Lower lobe of right lung (tissue), 2 donors: ENCODE data around the gene LTB4R2. TPM values are rescaled to one million over a fixed set of nuclear protein-coding genes. Genes with fewer than 3 reads are reported as not detected.
A peak's percentile ranks its signal among the peaks of the same experiment; 100 is the strongest.

Source experiments
- ATAC-seq, 2 donors: fragments of 200-7000 bp; cut with Tn5 transposase; one replicate each; pipeline ENCODE4 v1.9.1; 2020 to 2022; ENCODE audit warnings: mild to moderate bottlenecking in 2 of 2, moderate library complexity in 2 of 2
- DNase-seq: peaks from one replicate; pipeline ENCODE4 v3.0.0-alpha.2; 2020
- H3K27ac ChIP-seq: fragments of 200-600 bp; one replicate; pipeline ENCODE4 v1.8.0; 2022
- H3K27me3 ChIP-seq: fragments of 200-600 bp; one replicate; pipeline ENCODE4 v1.8.0; 2022; ENCODE audit warnings: low read depth
- H3K36me3 ChIP-seq: fragments of 200-600 bp; one replicate; pipeline ENCODE4 v1.8.0; 2022; ENCODE audit warnings: mild to moderate bottlenecking
- H3K4me1 ChIP-seq: fragments of 200-600 bp; one replicate; pipeline ENCODE4 v1.8.0; 2022
- H3K4me3 ChIP-seq: fragments of 200-600 bp; one replicate; pipeline ENCODE4 v1.8.0; 2022; ENCODE audit warnings: mild to moderate bottlenecking
- H3K9me3 ChIP-seq: fragments of 200-600 bp; one replicate; pipeline ENCODE4 v1.8.0; 2022
- intact Hi-C: fragments of 100-400 bp; cut with DNase I; formaldehyde crosslinking; loops from one replicate; pipeline ENCODE4 v1.11.0; 2022
- total RNA-seq: library from RNA; stranded (reverse); fragmentation: NEBNext Ultra II Directional; extraction: Animal tissue kit (Norgen Biotek cat#: 25700); gene quantifications from one replicate; pipeline ENCODE4 v1.2.1, GENCODE V29; 2021
- TF ChIP-seq, protein P1 (sequence below): fragments of 200-600 bp; IDR thresholded peaks from one replicate; pipeline ENCODE4 v1.8.0; 2022; ENCODE audit warnings: antibody characterized with exemption, mild to moderate bottlenecking
- donor health status: DM: no; HTN: yes; CAD: no; lungs with severe emphysema.

LTB4R2 gene
- total RNA-seq, 1 donor from 2014 or later: 5.9 TPM

- Histone ChIP-seq H3K36me3 (peaks cover 16% of the 10 kb centered on the region), H3K4me3 (no peak overlapping the region), H3K9me3 (no peaks in the 10 kb centered on the region), H3K27me3 (peaks cover under 1% of the 10 kb centered on the region), H3K27ac (peak overlapping the region; percentile 84), H3K4me1 (peaks cover 27% of the 10 kb centered on the region)
- DNase-seq (no peak), ATAC-seq (no peak)
- intact Hi-C loops: no loop called here
- TF ChIP-seq, protein P1, sequence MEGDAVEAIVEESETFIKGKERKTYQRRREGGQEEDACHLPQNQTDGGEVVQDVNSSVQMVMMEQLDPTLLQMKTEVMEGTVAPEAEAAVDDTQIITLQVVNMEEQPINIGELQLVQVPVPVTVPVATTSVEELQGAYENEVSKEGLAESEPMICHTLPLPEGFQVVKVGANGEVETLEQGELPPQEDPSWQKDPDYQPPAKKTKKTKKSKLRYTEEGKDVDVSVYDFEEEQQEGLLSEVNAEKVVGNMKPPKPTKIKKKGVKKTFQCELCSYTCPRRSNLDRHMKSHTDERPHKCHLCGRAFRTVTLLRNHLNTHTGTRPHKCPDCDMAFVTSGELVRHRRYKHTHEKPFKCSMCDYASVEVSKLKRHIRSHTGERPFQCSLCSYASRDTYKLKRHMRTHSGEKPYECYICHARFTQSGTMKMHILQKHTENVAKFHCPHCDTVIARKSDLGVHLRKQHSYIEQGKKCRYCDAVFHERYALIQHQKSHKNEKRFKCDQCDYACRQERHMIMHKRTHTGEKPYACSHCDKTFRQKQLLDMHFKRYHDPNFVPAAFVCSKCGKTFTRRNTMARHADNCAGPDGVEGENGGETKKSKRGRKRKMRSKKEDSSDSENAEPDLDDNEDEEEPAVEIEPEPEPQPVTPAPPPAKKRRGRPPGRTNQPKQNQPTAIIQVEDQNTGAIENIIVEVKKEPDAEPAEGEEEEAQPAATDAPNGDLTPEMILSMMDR: no peak
Observed at GRCh38 chr14:24340606-24341005, 30.7 kb downstream of the LTB4R2 start.

- H3K27ac ChIP-seq: no peak overlapping the region
- H3K36me3 ChIP-seq: peaks cover 4% of the 10 kb centered on the region
- ATAC-seq (no peak), DNase-seq (no peak)
- H3K4me3 ChIP-seq: no peak overlapping the region
- TF ChIP-seq, protein P1: no peak
- no peaks in the 10 kb centered on the region for H3K9me3 ChIP-seq
- peaks cover 20% of the 10 kb centered on the region for H3K4me1 ChIP-seq
- no peaks in the 10 kb centered on the region for H3K27me3 ChIP-seq
- intact Hi-C loops: no loop called here
Observed at GRCh38 chr14:24342889-24343288, 32.9 kb downstream of the LTB4R2 start.

DNA sequence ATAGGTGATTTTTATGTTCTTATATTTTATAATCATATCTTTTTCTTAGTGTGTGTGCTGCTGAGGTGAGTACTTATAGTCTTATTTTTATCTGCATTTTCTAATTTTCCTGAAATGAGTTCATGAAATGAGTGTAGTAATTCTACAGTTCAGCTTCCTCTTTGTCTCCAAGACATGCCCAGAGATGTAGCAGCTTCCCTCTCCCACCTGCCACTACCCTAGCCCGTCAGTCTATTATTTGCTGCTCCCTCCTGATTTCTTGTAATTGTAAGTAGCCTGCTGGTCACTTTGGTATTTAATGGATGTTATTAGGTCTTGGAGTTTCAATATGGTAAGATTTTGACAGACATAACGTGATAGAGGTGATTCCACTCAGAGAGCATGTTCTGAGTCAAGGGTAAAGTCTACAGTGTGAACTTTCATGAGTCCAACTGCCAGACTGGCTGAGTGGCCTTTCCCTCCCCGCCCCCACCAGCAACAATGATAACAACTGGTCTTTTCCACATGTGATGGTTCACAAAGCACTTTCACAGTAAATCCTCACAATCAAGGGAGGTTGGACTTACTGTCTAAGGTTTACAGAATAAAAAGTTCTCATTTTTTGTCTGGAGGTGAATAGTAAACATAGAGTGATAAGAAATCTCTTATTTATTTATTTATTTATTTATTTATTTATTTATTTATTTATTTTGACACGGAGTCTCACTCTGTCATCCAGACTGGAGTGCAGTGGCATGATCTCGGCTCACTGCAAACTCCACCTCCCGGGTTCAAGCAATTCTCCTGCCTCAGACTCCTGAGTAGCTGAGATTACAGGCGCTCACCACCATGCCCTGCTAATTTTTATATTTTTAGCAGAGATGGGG, 34.1 kb downstream of the LTB4R2 start:
- no peak overlapping the region for H3K27ac ChIP-seq
- H3K4me3 ChIP-seq: no peak overlapping the region
- no peaks in the 10 kb centered on the region for H3K9me3 ChIP-seq
- ATAC-seq (no peak), DNase-seq (no peak)
- H3K27me3 ChIP-seq: no peaks in the 10 kb centered on the region
- intact Hi-C loops: no loop called here
- no peaks in the 10 kb centered on the region for H3K36me3 ChIP-seq
- peaks cover 11% of the 10 kb centered on the region for H3K4me1 ChIP-seq
- TF ChIP-seq, protein P1: no peak

GRCh38 chr14:24347134-24347533, 37.2 kb downstream of the LTB4R2 start:
- H3K27ac ChIP-seq: peak overlapping the region; percentile 53
- no peaks in the 10 kb centered on the region for H3K27me3 ChIP-seq
- TF ChIP-seq, protein P1: no peak
- no peak overlapping the region for H3K4me3 ChIP-seq
- ATAC-seq (no peak), DNase-seq (no peak)
- no peaks in the 10 kb centered on the region for H3K36me3 ChIP-seq
- intact Hi-C loops: no loop called here
- no peaks in the 10 kb centered on the region for H3K9me3 ChIP-seq
- peaks cover 10% of the 10 kb centered on the region for H3K4me1 ChIP-seq

DNA sequence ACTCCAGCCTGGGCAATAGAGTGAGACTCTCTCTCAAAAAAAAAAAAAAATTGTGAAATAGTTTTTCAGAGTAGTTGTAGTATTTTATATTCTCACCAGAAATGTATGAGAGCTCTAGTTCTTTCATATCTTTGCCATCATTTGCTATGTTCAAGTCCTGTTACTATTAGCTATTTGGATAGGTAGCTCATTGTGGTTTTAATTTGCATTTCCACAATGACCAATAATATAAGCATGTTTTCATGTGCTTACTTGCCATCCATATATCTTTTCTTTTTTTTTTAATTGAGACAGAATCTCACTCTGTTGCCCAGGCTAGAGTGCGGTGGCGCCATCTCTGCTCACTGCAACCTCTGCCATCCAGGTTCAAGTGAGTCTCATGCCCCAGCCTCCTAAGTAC, 38.2 kb downstream of the LTB4R2 start:
- ATAC-seq: no peak
- TF ChIP-seq, protein P1: no peak
- Histone ChIP-seq H3K27me3 (no peaks in the 10 kb centered on the region), H3K4me3 (no peak overlapping the region), H3K4me1 (peaks cover 14% of the 10 kb centered on the region), H3K27ac (no peak overlapping the region), H3K9me3 (no peaks in the 10 kb centered on the region), H3K36me3 (no peaks in the 10 kb centered on the region)
- DNase-seq: no peak
- intact Hi-C loops: no loop called here
